K562 (cell line): ENCODE results near the gene ZNF264. TPM values are rescaled to one million over a fixed set of nuclear protein-coding genes. Genes with fewer than 3 reads are reported as not detected.

ENCODE experiments used
- ATAC-seq: fragments of 200-7000 bp; cut with Tn5 transposase; 3 replicates; pipeline ENCODE4 v1.9.1; 2020; ENCODE audit warnings: moderate library complexity
- BruUV-seq: library from RNA; stranded (reverse); fragments of 400-500 nt; replicated peaks from 2 replicates; lab custom pipeline; 2021; lab: Mats Ljungman, UMichigan
- CTCF ChIA-PET: fragments of 300-600 bp; formaldehyde crosslinking; extraction: SDS; loops from one replicate; lab custom pipeline; 2021; ENCODE audit warnings: low intra/inter-chr PET ratio; lab: Yijun Ruan, JAX
- POLR2A ChIA-PET: fragments of 300-600, 350-650 bp; sonication (Branson Sonifier 250); formaldehyde crosslinking; extraction: SDS; loops from one replicate; lab custom pipeline; 2021; ENCODE audit warnings: antibody characterized with exemption, inconsistent platforms; lab: Yijun Ruan, JAX
- DNase-seq, 4 experiments: peaks; one replicate each; pipeline versions ENCODE4 v3.0.0 to v3.0.0-alpha.2; 2011 to 2018; ENCODE audit warnings: low spot score in 3 of 4, mixed read lengths in 3 of 4; ENCODE audit errors: extremely low read depth in 1 of 4
- FAIRE-seq: peaks from 2 replicates; lab custom pipeline; 2011; peaks lifted over from hg19 to GRCh38; lab: Jason Lieb, UNC
- H2AFZ ChIP-seq: 2 replicates; pipeline ENCODE4 v1.6.0; 2011; ENCODE audit warnings: low read depth, low read length, control low read depth, inconsistent platforms
- H3K27ac ChIP-seq: fragments of 200-600 bp; 3 replicates; pipeline ENCODE4 v1.8.0; 2011; ENCODE audit warnings: low read depth, mild to moderate bottlenecking, control low read depth, inconsistent platforms, low read length, moderate library complexity, mixed read lengths; ENCODE audit errors: extremely low read depth
- H3K27me3 ChIP-seq, 2 experiments: fragments of 300-600 bp in 1 of 2; 2 replicates in 1 of 2; 3 replicates in 1 of 2; pipeline versions ENCODE4 v1.6.0 to v1.8.0; 2011; ENCODE audit warnings: inconsistent platforms in 2 of 2, low read length in 2 of 2, mild to moderate bottlenecking in 1 of 2, mixed read lengths in 1 of 2, moderate library complexity in 1 of 2; ENCODE audit not compliant: control insufficient read depth in 2 of 2, insufficient read depth in 2 of 2
- H3K36me3 ChIP-seq: fragments of 300-600 bp; 3 replicates; pipeline ENCODE4 v1.8.0; 2011; ENCODE audit warnings: mild to moderate bottlenecking, low read length, inconsistent platforms; ENCODE audit not compliant: control insufficient read depth, insufficient read depth
- H3K4me1 ChIP-seq, 2 experiments: fragments of 200-600 bp in 1 of 2; replicated peaks in 1 of 2; 2 replicates in 1 of 2; 3 replicates in 1 of 2; pipeline versions ENCODE4 v1.5.1 to v1.8.0; 2011; ENCODE audit warnings: inconsistent platforms in 2 of 2, low read length in 2 of 2, mild to moderate bottlenecking in 1 of 2, mixed read lengths in 1 of 2, moderate library complexity in 1 of 2; ENCODE audit not compliant: control insufficient read depth in 2 of 2, insufficient read depth in 2 of 2
- H3K4me2 ChIP-seq: 2 replicates; pipeline ENCODE4 v1.6.1; 2011; ENCODE audit warnings: low read length, control low read depth, inconsistent platforms, mixed read lengths; ENCODE audit not compliant: insufficient read depth
- H3K4me3 ChIP-seq: fragments of 200-600 bp; sonication (generic), shearing (Covaris generic); 2 replicates; pipeline ENCODE4 v1.5.1; 2016; ENCODE audit warnings: control low read depth, inconsistent platforms
- H3K79me2 ChIP-seq: fragments of 200-600 bp; 3 replicates; pipeline ENCODE4 v1.8.0; 2011; ENCODE audit warnings: low read length, inconsistent platforms; ENCODE audit not compliant: control insufficient read depth, insufficient read depth
- H3K9ac ChIP-seq, 2 experiments: 2 replicates each; pipeline versions ENCODE4 v1.6.0 to v1.6.1; 2011; ENCODE audit warnings: low read depth in 2 of 2, low read length in 2 of 2, control low read depth in 1 of 2, inconsistent platforms in 1 of 2, mild to moderate bottlenecking in 1 of 2, mixed read lengths in 1 of 2; ENCODE audit not compliant: insufficient read depth in 1 of 2
- H3K9me1 ChIP-seq: one replicate; pipeline ENCODE4 v1.6.0; 2011; ENCODE audit warnings: inconsistent platforms, mild to moderate bottlenecking, low read length, moderate library complexity; ENCODE audit not compliant: control insufficient read depth, insufficient read depth
- H3K9me3 ChIP-seq: replicated peaks from 2 replicates; pipeline ENCODE4 v1.5.1; 2011; ENCODE audit warnings: low read depth, low read length, inconsistent platforms; ENCODE audit not compliant: control insufficient read depth, insufficient read depth
- H4K20me1 ChIP-seq: replicated peaks from 2 replicates; pipeline ENCODE4 v1.6.1; 2011; ENCODE audit warnings: low read length, inconsistent platforms, mixed read lengths; ENCODE audit not compliant: control insufficient read depth, insufficient read depth
- CHCHD3 ChIP-seq: fragments of 250-450 bp; sonication (Bioruptor Pico); IDR thresholded peaks from 2 replicates; pipeline ENCODE4 v2.1.2; 2022; ENCODE audit warnings: mild to moderate bottlenecking
- ETS2 ChIP-seq: IDR thresholded peaks from 2 replicates; pipeline ENCODE4 v1.6.1; 2016; ENCODE audit warnings: borderline replicate concordance, missing genetic modification characterization, mild to moderate bottlenecking, moderate library complexity, missing compliant biosample characterization; ENCODE audit not compliant: poor library complexity, severe bottlenecking
- NCOA6 ChIP-seq: fragments of 450-650 bp; IDR thresholded peaks from 2 replicates; pipeline ENCODE4 v1.6.1; 2017; ENCODE audit warnings: mild to moderate bottlenecking
- NFYB ChIP-seq: IDR thresholded peaks from 2 replicates; pipeline ENCODE4 v1.6.1; 2011; ENCODE audit warnings: mild to moderate bottlenecking, moderate library complexity; ENCODE audit not compliant: insufficient read length; ENCODE audit errors: extremely low read depth
- PTBP1 ChIP-seq: fragments of 200-400 bp; formaldehyde crosslinking; IDR thresholded peaks from 2 replicates; pipeline ENCODE4 v1.6.1; 2017; ENCODE audit warnings: low read depth, low read length
- RBBP5 ChIP-seq: fragments of 200-600 bp; sonication (generic); IDR thresholded peaks from 2 replicates; pipeline ENCODE4 v1.6.1; 2012; ENCODE audit warnings: borderline replicate concordance, mild to moderate bottlenecking, low read length, control low read depth, inconsistent platforms; ENCODE audit not compliant: insufficient read depth, poor library complexity, severe bottlenecking
- SIN3B ChIP-seq: fragments of 450-650 bp; IDR thresholded peaks from 2 replicates; pipeline ENCODE4 v1.6.1; 2017; ENCODE audit warnings: low read depth, mild to moderate bottlenecking, moderate library complexity
- ZNF584 ChIP-seq: fragments of 200-800 bp; sonication (Bioruptor generic); IDR thresholded peaks from 2 replicates; pipeline ENCODE4 v1.6.1; 2016; ENCODE audit warnings: low read depth, mild to moderate bottlenecking, missing genetic modification characterization, missing compliant biosample characterization
- ZNF699 ChIP-seq: fragments of 250-450 bp; sonication (Bioruptor Pico); IDR thresholded peaks from 2 replicates; pipeline ENCODE4 v1.8.0; 2021; ENCODE audit warnings: mild to moderate bottlenecking, moderate library complexity; ENCODE audit not compliant: insufficient replicate concordance
- whole genome bisulfite sequencing: fragments of 100-300 bp; shearing (Covaris generic); methylation state at CpG from one replicate; pipeline ENCODE4 v1.1.6; 2016; ENCODE audit warnings: low coverage, mixed read lengths; ENCODE audit not compliant: insufficient coverage; ENCODE audit errors: missing lambda C conversion rate; 5-methylcytosine and 5-hydroxymethylcytosine counted together
- in situ Hi-C: fragments of 300-500 bp; cut with MboI; formaldehyde crosslinking; loops from 4 replicates; pipeline ENCODE4 v1.15.0; 2018; ENCODE audit warnings: inconsistent platforms, mixed read lengths
- intact Hi-C: fragments of 100-400 bp; cut with micrococcal nuclease; formaldehyde crosslinking; loops from 2 replicates; pipeline ENCODE4 v1.14.2; 2022
- polyA plus RNA-seq, 8 experiments: library from polyadenylated mRNA; depleted of rRNA in 4 of 8; stranded (reverse) in 5 of 8; unstranded in 3 of 8; fragments of >200 nt; fragmentation: Nextera tagmentation in 2 of 8; fragmentation: Illumina TruSeq in 1 of 8; extraction: Ambion mirVana in 2 of 8; extraction: Trizol in 1 of 8; gene quantifications; 2 replicates each; pipeline versions ENCODE4 v1.2.1 to v1.2.3, GENCODE V29; 2011 to 2014; ENCODE audit warnings: inconsistent platforms in 1 of 8, missing spikeins in 1 of 8
- total RNA-seq, 7 experiments: library from RNA; depleted of rRNA in 6 of 7; stranded (reverse); fragments of >200 nt in 6 of 7; fragmentation: Illumina TruSeq in 2 of 7; extraction: Trizol in 2 of 7; gene quantifications; 2 replicates each; pipeline versions ENCODE4 v1.2.1 to v1.2.3, GENCODE V29; 2011 to 2021; ENCODE audit warnings: low replicate concordance in 1 of 7
- TF ChIP-seq, protein P1 (sequence below), 2 experiments: fragments of 450-650 bp; conservative IDR thresholded peaks; 2 replicates each; pipeline ENCODE4 v1.6.1; 2017; ENCODE audit warnings: mild to moderate bottlenecking in 2 of 2, moderate library complexity in 2 of 2
- TF ChIP-seq, protein P2 (sequence below): fragments of 450-650 bp; formaldehyde crosslinking; IDR thresholded peaks from 2 replicates; pipeline ENCODE4 v1.4.0; 2020; ENCODE audit warnings: mild to moderate bottlenecking, moderate library complexity
- TF ChIP-seq, protein P3 (sequence below): sonication (generic); formaldehyde crosslinking; IDR thresholded peaks from 2 replicates; pipeline ENCODE4 v1.8.0; 2023; ENCODE audit warnings: mild to moderate bottlenecking, missing genetic modification reagents
- TF ChIP-seq, protein P4 (sequence below): IDR thresholded peaks from 2 replicates; pipeline ENCODE4 v1.6.1; 2014; ENCODE audit warnings: antibody characterized with exemption

ZNF264 gene
- total and polyA plus RNA-seq, 9 of the 15 experiments (the other 6 are each of a cell fraction or from before 2014, with no cell fraction given), result 0.08 to 7.9 (median 1.3) TPM

DNA sequence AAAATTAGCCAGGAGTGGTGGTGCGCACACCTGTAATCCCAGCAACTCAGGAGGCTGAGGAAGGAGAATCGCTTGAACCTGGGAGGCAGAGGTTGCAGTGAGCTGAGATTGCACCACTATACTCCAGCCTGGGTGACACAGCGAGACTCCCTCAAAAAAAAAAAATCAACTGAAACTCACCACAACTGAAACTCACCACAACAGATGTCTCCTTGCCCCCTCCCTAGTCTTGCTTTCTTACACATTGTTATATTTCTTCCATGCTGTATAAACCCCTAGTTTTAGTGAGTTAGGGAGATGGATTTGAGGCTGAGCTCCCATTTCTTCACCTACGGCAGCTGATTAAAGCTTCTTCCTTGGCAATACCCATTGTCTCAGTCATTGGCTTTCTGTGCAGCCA lies 49.6 kb upstream of the ZNF264 start (continued):
- TF ChIP-seq ZNF584, result no peak

DNA sequence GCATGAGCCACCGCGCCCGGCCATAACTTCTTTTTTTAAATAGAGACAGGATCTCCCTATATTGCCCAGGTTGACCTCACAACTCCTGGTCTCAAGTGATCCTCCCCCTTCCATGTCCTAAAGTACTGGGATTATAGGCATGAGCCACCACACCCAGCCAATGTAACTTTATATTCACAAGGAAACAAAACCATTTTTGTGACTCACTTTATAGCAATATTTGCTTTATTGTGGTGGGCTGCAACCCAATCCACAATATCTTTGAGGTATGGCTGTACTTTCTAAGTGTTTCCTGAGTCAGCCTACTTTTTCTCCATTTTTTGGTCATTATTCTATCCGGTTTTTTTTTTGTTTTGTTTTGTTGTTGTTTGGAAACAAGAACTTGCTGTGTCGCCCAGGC lies 38.4 kb upstream of the ZNF264 start:
- ChIA-PET CTCF (no interaction called here), POLR2A (no interaction called here)
- H3K36me3 ChIP-seq, result no peaks in the 10 kb centered on the region
- DNase-seq (no peak), ATAC-seq (no peak), FAIRE-seq (no peak)
- no TSS peak for BruUV-seq
- no peaks in the 10 kb centered on the region for H4K20me1 ChIP-seq
- H3K4me2 ChIP-seq, result no peak overlapping the region
- no peaks in the 10 kb centered on the region for H3K27me3 ChIP-seq
- no peaks in the 10 kb centered on the region for H3K79me2 ChIP-seq
- no peaks in the 10 kb centered on the region for H3K4me1 ChIP-seq
- 1% methylated on average over 5 of the region's 5 CpGs for WGBS
- no peak overlapping the region for H3K9ac ChIP-seq
- no peak overlapping the region for H3K4me3 ChIP-seq
- intact Hi-C loops (no loop called here), in situ Hi-C loops (no loop called here)
- no peak overlapping the region for H3K27ac ChIP-seq
- H2AFZ ChIP-seq, result no peak overlapping the region
- H3K9me1 ChIP-seq, result no peaks in the 10 kb centered on the region
- no peaks in the 10 kb centered on the region for H3K9me3 ChIP-seq
- TF ChIP-seq PTBP1 (no peak), NFYB (no peak), RBBP5 (no peak), ZNF699 (CRISPR knock-in tag) (no peak), SIN3B (no peak), CHCHD3 (no peak), NCOA6 (no peak), ETS2 (tag) (no peak)
- TF ChIP-seq, protein P1, sequence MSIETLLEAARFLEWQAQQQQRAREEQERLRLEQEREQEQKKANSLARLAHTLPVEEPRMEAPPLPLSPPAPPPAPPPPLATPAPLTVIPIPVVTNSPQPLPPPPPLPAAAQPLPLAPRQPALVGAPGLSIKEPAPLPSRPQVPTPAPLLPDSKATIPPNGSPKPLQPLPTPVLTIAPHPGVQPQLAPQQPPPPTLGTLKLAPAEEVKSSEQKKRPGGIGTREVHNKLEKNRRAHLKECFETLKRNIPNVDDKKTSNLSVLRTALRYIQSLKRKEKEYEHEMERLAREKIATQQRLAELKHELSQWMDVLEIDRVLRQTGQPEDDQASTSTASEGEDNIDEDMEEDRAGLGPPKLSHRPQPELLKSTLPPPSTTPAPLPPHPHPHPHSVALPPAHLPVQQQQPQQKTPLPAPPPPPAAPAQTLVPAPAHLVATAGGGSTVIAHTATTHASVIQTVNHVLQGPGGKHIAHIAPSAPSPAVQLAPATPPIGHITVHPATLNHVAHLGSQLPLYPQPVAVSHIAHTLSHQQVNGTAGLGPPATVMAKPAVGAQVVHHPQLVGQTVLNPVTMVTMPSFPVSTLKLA (conservative IDR thresholded peaks at IDR 0.05), result no peak
- TF ChIP-seq, protein P2, sequence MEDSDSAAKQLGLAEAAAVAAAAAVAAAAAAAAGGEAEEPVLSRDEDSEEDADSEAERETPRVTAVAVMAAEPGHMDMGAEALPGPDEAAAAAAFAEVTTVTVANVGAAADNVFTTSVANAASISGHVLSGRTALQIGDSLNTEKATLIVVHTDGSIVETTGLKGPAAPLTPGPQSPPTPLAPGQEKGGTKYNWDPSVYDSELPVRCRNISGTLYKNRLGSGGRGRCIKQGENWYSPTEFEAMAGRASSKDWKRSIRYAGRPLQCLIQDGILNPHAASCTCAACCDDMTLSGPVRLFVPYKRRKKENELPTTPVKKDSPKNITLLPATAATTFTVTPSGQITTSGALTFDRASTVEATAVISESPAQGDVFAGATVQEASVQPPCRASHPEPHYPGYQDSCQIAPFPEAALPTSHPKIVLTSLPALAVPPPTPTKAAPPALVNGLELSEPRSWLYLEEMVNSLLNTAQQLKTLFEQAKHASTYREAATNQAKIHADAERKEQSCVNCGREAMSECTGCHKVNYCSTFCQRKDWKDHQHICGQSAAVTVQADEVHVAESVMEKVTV, result no peak
- TF ChIP-seq, protein P3, sequence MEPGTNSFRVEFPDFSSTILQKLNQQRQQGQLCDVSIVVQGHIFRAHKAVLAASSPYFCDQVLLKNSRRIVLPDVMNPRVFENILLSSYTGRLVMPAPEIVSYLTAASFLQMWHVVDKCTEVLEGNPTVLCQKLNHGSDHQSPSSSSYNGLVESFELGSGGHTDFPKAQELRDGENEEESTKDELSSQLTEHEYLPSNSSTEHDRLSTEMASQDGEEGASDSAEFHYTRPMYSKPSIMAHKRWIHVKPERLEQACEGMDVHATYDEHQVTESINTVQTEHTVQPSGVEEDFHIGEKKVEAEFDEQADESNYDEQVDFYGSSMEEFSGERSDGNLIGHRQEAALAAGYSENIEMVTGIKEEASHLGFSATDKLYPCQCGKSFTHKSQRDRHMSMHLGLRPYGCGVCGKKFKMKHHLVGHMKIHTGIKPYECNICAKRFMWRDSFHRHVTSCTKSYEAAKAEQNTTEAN (CRISPR knock-in tag), result no peak
- TF ChIP-seq, protein P4, sequence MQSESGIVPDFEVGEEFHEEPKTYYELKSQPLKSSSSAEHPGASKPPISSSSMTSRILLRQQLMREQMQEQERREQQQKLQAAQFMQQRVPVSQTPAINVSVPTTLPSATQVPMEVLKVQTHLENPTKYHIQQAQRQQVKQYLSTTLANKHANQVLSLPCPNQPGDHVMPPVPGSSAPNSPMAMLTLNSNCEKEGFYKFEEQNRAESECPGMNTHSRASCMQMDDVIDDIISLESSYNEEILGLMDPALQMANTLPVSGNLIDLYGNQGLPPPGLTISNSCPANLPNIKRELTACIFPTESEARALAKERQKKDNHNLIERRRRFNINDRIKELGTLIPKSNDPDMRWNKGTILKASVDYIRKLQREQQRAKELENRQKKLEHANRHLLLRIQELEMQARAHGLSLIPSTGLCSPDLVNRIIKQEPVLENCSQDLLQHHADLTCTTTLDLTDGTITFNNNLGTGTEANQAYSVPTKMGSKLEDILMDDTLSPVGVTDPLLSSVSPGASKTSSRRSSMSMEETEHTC, result no peak
